Astrocyte (in vitro differentiated cells and primary cell): ENCODE measurements around the gene EHD1. TPM values are rescaled to one million over a fixed set of nuclear protein-coding genes. Genes with fewer than 3 reads are reported as not detected.

ENCODE experiments used
- DNase-seq: peaks from one replicate; pipeline ENCODE4 v3.0.0-alpha.2; 2010; ENCODE audit warnings: low read depth
- FAIRE-seq: peaks from 2 replicates; lab custom pipeline; 2011; peaks lifted over from hg19 to GRCh38; lab: Jason Lieb, UNC
- H2AFZ ChIP-seq: 2 replicates; pipeline ENCODE4 v1.6.0; 2012; ENCODE audit warnings: low read depth, low read length, inconsistent platforms
- H3K27ac ChIP-seq: 2 replicates; pipeline ENCODE4 v1.5.1; 2011; ENCODE audit warnings: low read depth, low read length, inconsistent platforms
- H3K27me3 ChIP-seq: 2 replicates; pipeline ENCODE4 v1.6.0; 2011; ENCODE audit warnings: low read length, inconsistent platforms; ENCODE audit not compliant: insufficient read depth
- H3K36me3 ChIP-seq: 2 replicates; pipeline ENCODE4 v1.5.1; 2011; ENCODE audit warnings: low read length, inconsistent platforms; ENCODE audit not compliant: insufficient read depth
- H3K4me1 ChIP-seq: 2 replicates; pipeline ENCODE4 v1.5.1; 2011; ENCODE audit warnings: low read length, inconsistent platforms; ENCODE audit not compliant: insufficient read depth
- H3K4me2 ChIP-seq: 2 replicates; pipeline ENCODE4 v1.6.0; 2012; ENCODE audit warnings: low read length, inconsistent platforms
- H3K4me3 ChIP-seq: 2 replicates; pipeline ENCODE4 v1.5.1; 2011; ENCODE audit warnings: low read depth, mild to moderate bottlenecking, low read length, inconsistent platforms; ENCODE audit not compliant: insufficient read depth
- H3K79me2 ChIP-seq: 2 replicates; pipeline ENCODE4 v1.6.0; 2012; ENCODE audit warnings: mild to moderate bottlenecking, low read length, inconsistent platforms; ENCODE audit not compliant: insufficient read depth
- H3K9ac ChIP-seq: 2 replicates; pipeline ENCODE4 v1.6.0; 2012; ENCODE audit warnings: mild to moderate bottlenecking, low read length, inconsistent platforms
- H3K9me3 ChIP-seq: 2 replicates; pipeline ENCODE4 v1.5.1; 2012; ENCODE audit warnings: low read depth, mild to moderate bottlenecking, low read length, inconsistent platforms; ENCODE audit not compliant: insufficient read depth
- H4K20me1 ChIP-seq: 2 replicates; pipeline ENCODE4 v1.6.0; 2012; ENCODE audit warnings: low read length, inconsistent platforms; ENCODE audit not compliant: insufficient read depth
- H3K27ac Mint-ChIP-seq: one replicate; pipeline ENCODE4 v1.8.0; 2021; ENCODE audit warnings: mild to moderate bottlenecking, mixed read lengths; ENCODE audit not compliant: unreplicated experiment
- H3K27me3 Mint-ChIP-seq: one replicate; pipeline ENCODE4 v1.8.0; 2021; ENCODE audit warnings: low read depth, mixed read lengths; ENCODE audit not compliant: unreplicated experiment
- H3K36me3 Mint-ChIP-seq: one replicate; pipeline ENCODE4 v1.8.0; 2021; ENCODE audit warnings: low read depth, mixed read lengths; ENCODE audit not compliant: unreplicated experiment
- H3K4me1 Mint-ChIP-seq: one replicate; pipeline ENCODE4 v1.8.0; 2021; ENCODE audit warnings: low read depth, mixed read lengths; ENCODE audit not compliant: unreplicated experiment
- H3K4me3 Mint-ChIP-seq: one replicate; pipeline ENCODE4 v1.8.0; 2021; ENCODE audit warnings: mild to moderate bottlenecking, moderate library complexity, mixed read lengths; ENCODE audit not compliant: unreplicated experiment
- H3K9me3 Mint-ChIP-seq: one replicate; pipeline ENCODE4 v1.8.0; 2021; ENCODE audit warnings: mild to moderate bottlenecking, mixed read lengths; ENCODE audit not compliant: unreplicated experiment
- EZH2 ChIP-seq: IDR thresholded peaks from 2 replicates; pipeline ENCODE4 v1.6.1; 2012; ENCODE audit warnings: mild to moderate bottlenecking, low read length, inconsistent platforms; ENCODE audit not compliant: insufficient read depth
- total RNA-seq: library from RNA; stranded (reverse); gene quantifications from 2 replicates; pipeline ENCODE4 v1.2.1, GENCODE V29; 2021
- TF ChIP-seq, protein P1 (sequence below): IDR thresholded peaks from 2 replicates; pipeline ENCODE4 v1.5.1; 2011; ENCODE audit warnings: low read depth, mild to moderate bottlenecking, inconsistent platforms, low read length, moderate library complexity; ENCODE audit not compliant: insufficient read depth

Gene EHD1
- total RNA-seq, 1 donor from 2014 or later: 201 TPM

- H3K27ac Mint-ChIP-seq: peak within 1 kb of the TSS; percentile 88
- H3K9me3 Mint-ChIP-seq: no peaks in the 10 kb centered on the region
- H3K27me3 Mint-ChIP-seq: peaks cover 2% of the 10 kb centered on the region
- no peaks in the 10 kb centered on the region for H3K79me2 ChIP-seq
- no peaks in the 10 kb centered on the region for H4K20me1 ChIP-seq
- peaks cover 5% of the 10 kb centered on the region for H3K4me1 Mint-ChIP-seq
- no peaks in the 10 kb centered on the region for H3K27me3 ChIP-seq
- H2AFZ ChIP-seq: no peak within 1 kb of the TSS
- H3K36me3 Mint-ChIP-seq: no peaks in the 10 kb centered on the region
- peak within 1 kb of the TSS; percentile 84 for H3K4me3 Mint-ChIP-seq
- no peak within 1 kb of the TSS for H3K9ac ChIP-seq
- TF ChIP-seq EZH2: no peak
- TF ChIP-seq, protein P1, sequence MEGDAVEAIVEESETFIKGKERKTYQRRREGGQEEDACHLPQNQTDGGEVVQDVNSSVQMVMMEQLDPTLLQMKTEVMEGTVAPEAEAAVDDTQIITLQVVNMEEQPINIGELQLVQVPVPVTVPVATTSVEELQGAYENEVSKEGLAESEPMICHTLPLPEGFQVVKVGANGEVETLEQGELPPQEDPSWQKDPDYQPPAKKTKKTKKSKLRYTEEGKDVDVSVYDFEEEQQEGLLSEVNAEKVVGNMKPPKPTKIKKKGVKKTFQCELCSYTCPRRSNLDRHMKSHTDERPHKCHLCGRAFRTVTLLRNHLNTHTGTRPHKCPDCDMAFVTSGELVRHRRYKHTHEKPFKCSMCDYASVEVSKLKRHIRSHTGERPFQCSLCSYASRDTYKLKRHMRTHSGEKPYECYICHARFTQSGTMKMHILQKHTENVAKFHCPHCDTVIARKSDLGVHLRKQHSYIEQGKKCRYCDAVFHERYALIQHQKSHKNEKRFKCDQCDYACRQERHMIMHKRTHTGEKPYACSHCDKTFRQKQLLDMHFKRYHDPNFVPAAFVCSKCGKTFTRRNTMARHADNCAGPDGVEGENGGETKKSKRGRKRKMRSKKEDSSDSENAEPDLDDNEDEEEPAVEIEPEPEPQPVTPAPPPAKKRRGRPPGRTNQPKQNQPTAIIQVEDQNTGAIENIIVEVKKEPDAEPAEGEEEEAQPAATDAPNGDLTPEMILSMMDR: peak; percentile 11
- FAIRE-seq (no peak), DNase-seq (no peak)
- H3K36me3 ChIP-seq: no peaks in the 10 kb centered on the region
- peaks cover 5% of the 10 kb centered on the region for H3K4me1 ChIP-seq
- peak within 1 kb of the TSS; percentile 57 for H3K4me2 ChIP-seq
- no peak within 1 kb of the TSS for H3K27ac ChIP-seq
- H3K4me3 ChIP-seq: no peak within 1 kb of the TSS
- no peaks in the 10 kb centered on the region for H3K9me3 ChIP-seq
Observed at GRCh38 chr11:64844330-64845128, 33.9 kb downstream of the EHD1 start, which contains the start of gene CDC42BPG. CDC42BPG (minus strand) TSS chr11:64844653; CDS start chr11:64844569, 84 bp downstream.

- peaks cover 2% of the 10 kb centered on the region for H3K27me3 Mint-ChIP-seq
- TF ChIP-seq EZH2: no peak
- TF ChIP-seq, protein P1: no peak
- Histone ChIP-seq H3K79me2 (no peaks in the 10 kb centered on the region), H3K4me1 (peaks cover 5% of the 10 kb centered on the region), H4K20me1 (no peaks in the 10 kb centered on the region), H3K4me3 (no peak overlapping the region), H2AFZ (no peak overlapping the region), H3K9ac (no peak overlapping the region), H3K27me3 (no peaks in the 10 kb centered on the region), H3K9me3 (no peaks in the 10 kb centered on the region), H3K4me2 (peak overlapping the region; percentile 57), H3K27ac (no peak overlapping the region), H3K36me3 (no peaks in the 10 kb centered on the region)
- H3K9me3 Mint-ChIP-seq: no peaks in the 10 kb centered on the region
- H3K36me3 Mint-ChIP-seq: no peaks in the 10 kb centered on the region
- H3K4me1 Mint-ChIP-seq: peaks cover 5% of the 10 kb centered on the region
- peak overlapping the region; percentile 84 for H3K4me3 Mint-ChIP-seq
- FAIRE-seq (no peak), DNase-seq (no peak)
- H3K27ac Mint-ChIP-seq: peak overlapping the region; percentile 47
Observed at GRCh38 chr11:64843686-64844329, 34.6 kb downstream of the EHD1 start.
